ENCODE measurements around the gene EML3.

GRCh38 chr11:62656796-62657429, 44.3 kb upstream of the EML3 start:
- TF ChIP-seq CTCF (IDR thresholded peaks at IDR 0.05) (no peak), POLR2A (IDR thresholded peaks at IDR 0.05) (no peak), EP300 (IDR thresholded peaks at IDR 0.05) (no peak)
